K562 (cell line): ENCODE data around the gene ZNF48. TPM values are rescaled to one million over a fixed set of nuclear protein-coding genes. Genes with fewer than 3 reads are reported as not detected.
A peak's percentile ranks its signal among the peaks of the same experiment; 100 is the strongest.

Experiments used
- ATAC-seq: fragments of 200-7000 bp; cut with Tn5 transposase; 3 replicates; pipeline ENCODE4 v1.9.1; 2020; ENCODE audit warnings: moderate library complexity
- BruUV-seq: library from RNA; stranded (reverse); fragments of 400-500 nt; replicated peaks from 2 replicates; lab custom pipeline; 2021; lab: Mats Ljungman, UMichigan
- CTCF ChIA-PET: fragments of 300-600 bp; formaldehyde crosslinking; extraction: SDS; loops from one replicate; lab custom pipeline; 2021; ENCODE audit warnings: low intra/inter-chr PET ratio; lab: Yijun Ruan, JAX
- POLR2A ChIA-PET: fragments of 300-600, 350-650 bp; sonication (Branson Sonifier 250); formaldehyde crosslinking; extraction: SDS; loops from one replicate; lab custom pipeline; 2021; ENCODE audit warnings: antibody characterized with exemption, inconsistent platforms; lab: Yijun Ruan, JAX
- DNase-seq, 4 experiments: peaks; one replicate each; pipeline versions ENCODE4 v3.0.0 to v3.0.0-alpha.2; 2011 to 2018; ENCODE audit warnings: low spot score in 3 of 4, mixed read lengths in 3 of 4; ENCODE audit errors: extremely low read depth in 1 of 4
- FAIRE-seq: peaks from 2 replicates; lab custom pipeline; 2011; peaks lifted over from hg19 to GRCh38; lab: Jason Lieb, UNC
- H2AFZ ChIP-seq: 2 replicates; pipeline ENCODE4 v1.6.0; 2011; ENCODE audit warnings: low read depth, low read length, control low read depth, inconsistent platforms
- H3K27ac ChIP-seq: fragments of 200-600 bp; 3 replicates; pipeline ENCODE4 v1.8.0; 2011; ENCODE audit warnings: low read depth, mild to moderate bottlenecking, control low read depth, inconsistent platforms, low read length, moderate library complexity, mixed read lengths; ENCODE audit errors: extremely low read depth
- H3K27me3 ChIP-seq, 2 experiments: fragments of 300-600 bp in 1 of 2; 2 replicates in 1 of 2; 3 replicates in 1 of 2; pipeline versions ENCODE4 v1.6.0 to v1.8.0; 2011; ENCODE audit warnings: inconsistent platforms in 2 of 2, low read length in 2 of 2, mild to moderate bottlenecking in 1 of 2, mixed read lengths in 1 of 2, moderate library complexity in 1 of 2; ENCODE audit not compliant: control insufficient read depth in 2 of 2, insufficient read depth in 2 of 2
- H3K36me3 ChIP-seq: fragments of 300-600 bp; 3 replicates; pipeline ENCODE4 v1.8.0; 2011; ENCODE audit warnings: mild to moderate bottlenecking, low read length, inconsistent platforms; ENCODE audit not compliant: control insufficient read depth, insufficient read depth
- H3K4me1 ChIP-seq, 2 experiments: fragments of 200-600 bp in 1 of 2; replicated peaks in 1 of 2; 2 replicates in 1 of 2; 3 replicates in 1 of 2; pipeline versions ENCODE4 v1.5.1 to v1.8.0; 2011; ENCODE audit warnings: inconsistent platforms in 2 of 2, low read length in 2 of 2, mild to moderate bottlenecking in 1 of 2, mixed read lengths in 1 of 2, moderate library complexity in 1 of 2; ENCODE audit not compliant: control insufficient read depth in 2 of 2, insufficient read depth in 2 of 2
- H3K4me2 ChIP-seq: 2 replicates; pipeline ENCODE4 v1.6.1; 2011; ENCODE audit warnings: low read length, control low read depth, inconsistent platforms, mixed read lengths; ENCODE audit not compliant: insufficient read depth
- H3K4me3 ChIP-seq: fragments of 200-600 bp; sonication (generic), shearing (Covaris generic); 2 replicates; pipeline ENCODE4 v1.5.1; 2016; ENCODE audit warnings: control low read depth, inconsistent platforms
- H3K79me2 ChIP-seq: fragments of 200-600 bp; 3 replicates; pipeline ENCODE4 v1.8.0; 2011; ENCODE audit warnings: low read length, inconsistent platforms; ENCODE audit not compliant: control insufficient read depth, insufficient read depth
- H3K9ac ChIP-seq, 2 experiments: 2 replicates each; pipeline versions ENCODE4 v1.6.0 to v1.6.1; 2011; ENCODE audit warnings: low read depth in 2 of 2, low read length in 2 of 2, control low read depth in 1 of 2, inconsistent platforms in 1 of 2, mild to moderate bottlenecking in 1 of 2, mixed read lengths in 1 of 2; ENCODE audit not compliant: insufficient read depth in 1 of 2
- H3K9me1 ChIP-seq: one replicate; pipeline ENCODE4 v1.6.0; 2011; ENCODE audit warnings: inconsistent platforms, mild to moderate bottlenecking, low read length, moderate library complexity; ENCODE audit not compliant: control insufficient read depth, insufficient read depth
- H3K9me3 ChIP-seq: replicated peaks from 2 replicates; pipeline ENCODE4 v1.5.1; 2011; ENCODE audit warnings: low read depth, low read length, inconsistent platforms; ENCODE audit not compliant: control insufficient read depth, insufficient read depth
- H4K20me1 ChIP-seq: replicated peaks from 2 replicates; pipeline ENCODE4 v1.6.1; 2011; ENCODE audit warnings: low read length, inconsistent platforms, mixed read lengths; ENCODE audit not compliant: control insufficient read depth, insufficient read depth
- ARHGAP35 ChIP-seq: fragments of 450-650 bp; IDR thresholded peaks from 2 replicates; pipeline ENCODE4 v1.6.1; 2018; ENCODE audit not compliant: partially characterized antibody
- ARID1B ChIP-seq: fragments of 450-650 bp; IDR thresholded peaks from 2 replicates; pipeline ENCODE4 v1.6.1; 2016; ENCODE audit warnings: antibody characterized with exemption, mild to moderate bottlenecking, inconsistent platforms
- CBFA2T2 ChIP-seq: fragments of 450-650 bp; conservative IDR thresholded peaks from 2 replicates; pipeline ENCODE4 v1.6.1; 2017; ENCODE audit warnings: mild to moderate bottlenecking
- ELF4 ChIP-seq: fragments of 450-650 bp; formaldehyde crosslinking; IDR thresholded peaks from 2 replicates; pipeline ENCODE4 v1.4.0; 2022; ENCODE audit warnings: missing genetic modification characterization
- ETV5 ChIP-seq: sonication (generic); formaldehyde crosslinking; IDR thresholded peaks from 2 replicates; pipeline ENCODE4 v1.4.0; 2020; ENCODE audit warnings: low read depth, mild to moderate bottlenecking, missing genetic modification reagents
- HDGF ChIP-seq: fragments of 450-650 bp; IDR thresholded peaks from 2 replicates; pipeline ENCODE4 v1.6.1; 2016
- HEY1 ChIP-seq: fragments of 250-450 bp; sonication (Bioruptor Pico); IDR thresholded peaks from 2 replicates; pipeline ENCODE4 v1.5.0; 2020; ENCODE audit warnings: mild to moderate bottlenecking, moderate library complexity, borderline replicate concordance
- KAT2B ChIP-seq: IDR thresholded peaks from one replicate; pipeline ENCODE4 v1.6.1; 2012; ENCODE audit warnings: low read depth, mild to moderate bottlenecking, control low read depth, inconsistent platforms, low read length, moderate library complexity
- MTF1 ChIP-seq: fragments of 250-450 bp; sonication (Bioruptor Pico); IDR thresholded peaks from 2 replicates; pipeline ENCODE4 v1.9.0; 2021; ENCODE audit warnings: moderate library complexity, mild to moderate bottlenecking, inconsistent platforms, borderline replicate concordance
- PHB2 ChIP-seq: fragments of 450-650 bp; IDR thresholded peaks from 2 replicates; pipeline ENCODE4 v1.6.1; 2017; ENCODE audit warnings: low read depth
- PTTG1 ChIP-seq: fragments of 450-650 bp; IDR thresholded peaks from 2 replicates; pipeline ENCODE4 v1.6.1; 2016; ENCODE audit warnings: low read depth, mild to moderate bottlenecking, missing genetic modification characterization, missing compliant biosample characterization
- SPI1 ChIP-seq: IDR thresholded peaks from 2 replicates; pipeline ENCODE4 v1.6.1; 2011; ENCODE audit warnings: low read depth, low read length, control low read depth, borderline replicate concordance
- TBL1XR1 ChIP-seq, 2 experiments: IDR thresholded peaks; 2 replicates each; pipeline ENCODE4 v1.6.1; 2012; ENCODE audit warnings: improper control_type of control experiment in 2 of 2, low read length in 2 of 2, mild to moderate bottlenecking in 1 of 2
- U2AF1 ChIP-seq: fragments of 200-400 bp; formaldehyde crosslinking; optimal IDR thresholded peaks from 2 replicates; pipeline ENCODE3; 2017; ENCODE audit warnings: mild to moderate bottlenecking, low read depth, low read length, moderate library complexity
- XRCC3 ChIP-seq: fragments of 450-650 bp; IDR thresholded peaks from 2 replicates; pipeline ENCODE4 v1.6.1; 2017; ENCODE audit warnings: mild to moderate bottlenecking, moderate library complexity
- ZNF431 ChIP-seq: sonication (generic); formaldehyde crosslinking; IDR thresholded peaks from 2 replicates; pipeline ENCODE4 v1.8.0; 2022; ENCODE audit warnings: mild to moderate bottlenecking, missing genetic modification reagents
- ZNF57 ChIP-seq: fragments of 450-650 bp; formaldehyde crosslinking; IDR thresholded peaks from 2 replicates; pipeline ENCODE4 v1.4.0; 2020; ENCODE audit warnings: mild to moderate bottlenecking, moderate library complexity
- whole genome bisulfite sequencing: fragments of 100-300 bp; shearing (Covaris generic); methylation state at CpG from one replicate; pipeline ENCODE4 v1.1.6; 2016; ENCODE audit warnings: low coverage, mixed read lengths; ENCODE audit not compliant: insufficient coverage; ENCODE audit errors: missing lambda C conversion rate; 5-methylcytosine and 5-hydroxymethylcytosine counted together
- in situ Hi-C: fragments of 300-500 bp; cut with MboI; formaldehyde crosslinking; loops from 4 replicates; pipeline ENCODE4 v1.15.0; 2018; ENCODE audit warnings: inconsistent platforms, mixed read lengths
- intact Hi-C: fragments of 100-400 bp; cut with micrococcal nuclease; formaldehyde crosslinking; loops from 2 replicates; pipeline ENCODE4 v1.14.2; 2022
- polyA plus RNA-seq, 8 experiments: library from polyadenylated mRNA; depleted of rRNA in 4 of 8; stranded (reverse) in 5 of 8; unstranded in 3 of 8; fragments of >200 nt; fragmentation: Nextera tagmentation in 2 of 8; fragmentation: Illumina TruSeq in 1 of 8; extraction: Ambion mirVana in 2 of 8; extraction: Trizol in 1 of 8; gene quantifications; 2 replicates each; pipeline versions ENCODE4 v1.2.1 to v1.2.3, GENCODE V29; 2011 to 2014; ENCODE audit warnings: inconsistent platforms in 1 of 8, missing spikeins in 1 of 8
- total RNA-seq, 7 experiments: library from RNA; depleted of rRNA in 6 of 7; stranded (reverse); fragments of >200 nt in 6 of 7; fragmentation: Illumina TruSeq in 2 of 7; extraction: Trizol in 2 of 7; gene quantifications; 2 replicates each; pipeline versions ENCODE4 v1.2.1 to v1.2.3, GENCODE V29; 2011 to 2021; ENCODE audit warnings: low replicate concordance in 1 of 7
- TF ChIP-seq, protein P1 (sequence below): sonication (generic); formaldehyde crosslinking; IDR thresholded peaks from 2 replicates; pipeline ENCODE4 v1.8.0; 2022; ENCODE audit warnings: missing genetic modification reagents, mild to moderate bottlenecking, borderline replicate concordance
- TF ChIP-seq, protein P2 (sequence below): fragments of 450-650 bp; formaldehyde crosslinking; IDR thresholded peaks from 2 replicates; pipeline ENCODE4 v1.4.0; 2022; ENCODE audit warnings: mild to moderate bottlenecking, moderate library complexity

Gene ZNF48
- total and polyA plus RNA-seq, 9 of the 15 experiments (the other 6 are each of a cell fraction or from before 2014, with no cell fraction given) = 0.38 to 11.6 (median 4.7) TPM

DNA sequence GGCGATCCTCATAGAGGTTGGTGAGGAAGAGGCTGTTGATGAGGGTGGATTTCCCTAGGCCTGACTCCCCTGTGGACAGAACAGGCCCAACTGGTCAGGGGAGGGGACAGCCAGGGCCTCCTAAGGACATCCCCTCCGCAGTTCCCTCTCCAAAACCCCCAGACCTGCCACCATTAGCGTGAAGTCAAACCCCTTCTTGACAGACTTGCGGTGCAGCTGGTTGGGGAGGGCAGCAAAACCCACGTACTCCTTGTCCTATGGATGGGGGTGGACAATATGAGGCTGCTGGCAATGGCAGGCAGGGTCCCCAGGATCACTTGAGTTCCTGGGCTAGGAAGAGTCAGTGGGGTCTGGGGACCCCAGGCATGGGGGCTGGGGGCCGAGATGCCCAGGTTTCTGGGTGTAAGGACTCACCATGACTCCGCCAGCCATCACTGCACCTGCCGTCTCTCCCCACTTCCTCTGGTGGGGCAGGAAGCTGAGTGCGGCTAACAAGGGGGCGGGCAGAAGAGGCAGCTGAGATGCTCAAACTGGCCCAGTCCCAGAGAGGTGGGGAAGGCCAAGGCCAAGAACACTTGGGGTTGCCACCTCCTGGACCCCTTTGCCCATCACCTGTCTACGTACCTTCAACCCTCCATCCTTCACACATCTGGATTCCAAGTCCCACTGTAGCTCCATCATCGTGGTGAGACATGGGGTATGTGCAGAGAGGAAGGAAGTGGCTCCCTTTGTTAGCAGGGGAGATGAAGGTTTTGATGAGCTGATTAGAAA is 12.9 kb upstream of the ZNF48 start, which contains the start of gene SEPTIN1 (continued):
- no peak for TF ChIP-seq ARID1B
- TF ChIP-seq KAT2B = no peak
- TF ChIP-seq SPI1 = 0 out of 2 replicates have a peak, but pooled peaks have one; percentile 19
- no peak for TF ChIP-seq ELF4 (CRISPR knock-in tag)
- TF ChIP-seq XRCC3 = no peak

DNA sequence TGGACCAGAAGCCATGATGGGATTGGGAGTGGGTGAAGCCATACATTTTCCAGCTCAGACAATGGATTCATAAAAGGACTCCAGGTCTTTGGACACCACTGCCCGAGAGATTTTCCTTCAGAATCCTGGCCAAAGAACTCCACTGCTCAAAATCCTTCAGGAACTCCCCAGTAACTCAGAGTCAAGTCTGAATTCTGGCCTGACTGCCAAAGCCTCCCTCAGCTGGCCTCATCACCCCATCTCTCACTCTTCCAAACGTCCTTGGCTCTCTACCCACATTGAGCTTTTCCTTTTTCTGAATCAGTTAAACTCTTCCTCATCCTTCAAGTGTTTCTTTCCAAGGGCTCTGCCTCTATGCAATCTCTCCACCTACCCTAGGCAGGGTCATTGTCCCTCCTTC is 11.7 kb upstream of the ZNF48 start:
- Histone ChIP-seq H3K36me3 (peaks cover 7% of the 10 kb centered on the region; the same call in 1 of the 3 replicates), H3K9me1 (no peaks in the 10 kb centered on the region), H2AFZ (no peak overlapping the region), H3K79me2 (peaks cover 16% of the 10 kb centered on the region), H3K4me1 (peaks cover 32 to 38% of the 10 kb centered on the region in 2 experiments), H3K9ac (no peak overlapping the region; a peak in 1 of 4 replicates), H3K27me3 (no peaks in the 10 kb centered on the region), H3K27ac (no peak overlapping the region), H3K4me2 (no peak overlapping the region), H3K4me3 (no peak overlapping the region), H3K9me3 (no peaks in the 10 kb centered on the region), H4K20me1 (no peaks in the 10 kb centered on the region)
- WGBS = 38% methylated on average over 2 of the region's 2 CpGs
- no peak for DNase-seq
- FAIRE-seq = no peak
- no TSS peak for BruUV-seq
- CTCF ChIA-PET = no interaction called here
- in situ Hi-C loops = no loop called here
- ATAC-seq = no peak
- POLR2A ChIA-PET = interaction anchor here (0.7 to 1.6 kb wide), 5 partner anchors 9 to 17 kb away, joined by 3 to 5 read pairs (median 3); no protein-coding TSS in a partner anchor
- intact Hi-C loops = no loop called here
- TF ChIP-seq CBFA2T2 = no peak
- TF ChIP-seq, protein P1, sequence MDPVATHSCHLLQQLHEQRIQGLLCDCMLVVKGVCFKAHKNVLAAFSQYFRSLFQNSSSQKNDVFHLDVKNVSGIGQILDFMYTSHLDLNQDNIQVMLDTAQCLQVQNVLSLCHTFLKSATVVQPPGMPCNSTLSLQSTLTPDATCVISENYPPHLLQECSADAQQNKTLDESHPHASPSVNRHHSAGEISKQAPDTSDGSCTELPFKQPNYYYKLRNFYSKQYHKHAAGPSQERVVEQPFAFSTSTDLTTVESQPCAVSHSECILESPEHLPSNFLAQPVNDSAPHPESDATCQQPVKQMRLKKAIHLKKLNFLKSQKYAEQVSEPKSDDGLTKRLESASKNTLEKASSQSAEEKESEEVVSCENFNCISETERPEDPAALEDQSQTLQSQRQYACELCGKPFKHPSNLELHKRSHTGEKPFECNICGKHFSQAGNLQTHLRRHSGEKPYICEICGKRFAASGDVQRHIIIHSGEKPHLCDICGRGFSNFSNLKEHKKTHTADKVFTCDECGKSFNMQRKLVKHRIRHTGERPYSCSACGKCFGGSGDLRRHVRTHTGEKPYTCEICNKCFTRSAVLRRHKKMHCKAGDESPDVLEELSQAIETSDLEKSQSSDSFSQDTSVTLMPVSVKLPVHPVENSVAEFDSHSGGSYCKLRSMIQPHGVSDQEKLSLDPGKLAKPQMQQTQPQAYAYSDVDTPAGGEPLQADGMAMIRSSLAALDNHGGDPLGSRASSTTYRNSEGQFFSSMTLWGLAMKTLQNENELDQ (CRISPR knock-in tag) = no peak
- TF ChIP-seq HDGF = no peak
- no peak for TF ChIP-seq PTTG1
- TF ChIP-seq PHB2 = no peak
- no peak for TF ChIP-seq MTF1 (CRISPR knock-in tag)
- TF ChIP-seq HEY1 (CRISPR knock-in tag) = no peak
- no peak for TF ChIP-seq ZNF431
- no peak for TF ChIP-seq ARHGAP35
- no peak for TF ChIP-seq ZNF57 (CRISPR knock-in tag)
- TF ChIP-seq U2AF1 = no peak
- TF ChIP-seq, protein P2, sequence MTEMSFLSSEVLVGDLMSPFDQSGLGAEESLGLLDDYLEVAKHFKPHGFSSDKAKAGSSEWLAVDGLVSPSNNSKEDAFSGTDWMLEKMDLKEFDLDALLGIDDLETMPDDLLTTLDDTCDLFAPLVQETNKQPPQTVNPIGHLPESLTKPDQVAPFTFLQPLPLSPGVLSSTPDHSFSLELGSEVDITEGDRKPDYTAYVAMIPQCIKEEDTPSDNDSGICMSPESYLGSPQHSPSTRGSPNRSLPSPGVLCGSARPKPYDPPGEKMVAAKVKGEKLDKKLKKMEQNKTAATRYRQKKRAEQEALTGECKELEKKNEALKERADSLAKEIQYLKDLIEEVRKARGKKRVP = no peak
- no peak for TF ChIP-seq ETV5 (CRISPR knock-in tag)
- no peak for TF ChIP-seq TBL1XR1 (IDR thresholded peaks at IDR 0.05; ENCODE audit: low read length in 2 of 2)
